Fibroblast of skin of right biceps (primary cell): Measurements from ENCODE around the gene RANBP9.

Source experiments
- DNase-seq: peaks from one replicate; pipeline ENCODE4 v3.0.0-alpha.2; 2013

RANBP9 gene

DNA sequence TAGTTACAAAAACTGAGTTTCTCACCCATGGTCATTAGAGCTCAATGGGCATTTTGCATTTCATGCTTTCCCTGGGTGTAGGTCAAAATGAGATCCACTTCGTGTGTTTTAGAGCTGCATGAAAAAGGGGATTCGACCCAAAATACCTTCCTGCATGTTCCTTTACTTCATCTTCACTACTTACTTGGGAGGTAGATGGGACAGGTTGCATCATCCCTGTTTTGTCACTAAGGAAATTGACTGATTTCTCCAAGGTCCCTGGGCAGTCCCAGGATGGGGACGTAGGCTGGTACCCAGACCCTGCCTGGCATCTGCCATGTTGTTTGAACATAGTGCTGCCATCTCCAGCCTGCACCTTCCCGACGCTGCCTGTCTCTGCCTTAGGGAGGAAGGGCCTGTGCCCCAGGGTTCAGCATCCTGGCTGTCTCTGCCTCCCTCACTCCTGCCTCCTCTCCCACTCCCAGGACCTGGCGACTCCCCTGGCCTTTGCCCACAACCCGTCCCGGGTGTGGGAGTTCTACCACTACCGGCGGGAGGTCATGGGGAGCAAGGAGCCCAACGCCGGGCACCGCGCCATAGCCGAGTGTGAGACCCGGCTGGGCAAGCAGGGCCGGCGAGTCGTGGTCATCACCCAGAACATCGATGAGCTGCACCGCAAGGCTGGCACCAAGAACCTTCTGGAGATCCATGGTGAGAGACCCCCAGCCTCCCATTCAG lies 120.3 kb downstream of the RANBP9 start:
- DNase-seq = no peak

DNA sequence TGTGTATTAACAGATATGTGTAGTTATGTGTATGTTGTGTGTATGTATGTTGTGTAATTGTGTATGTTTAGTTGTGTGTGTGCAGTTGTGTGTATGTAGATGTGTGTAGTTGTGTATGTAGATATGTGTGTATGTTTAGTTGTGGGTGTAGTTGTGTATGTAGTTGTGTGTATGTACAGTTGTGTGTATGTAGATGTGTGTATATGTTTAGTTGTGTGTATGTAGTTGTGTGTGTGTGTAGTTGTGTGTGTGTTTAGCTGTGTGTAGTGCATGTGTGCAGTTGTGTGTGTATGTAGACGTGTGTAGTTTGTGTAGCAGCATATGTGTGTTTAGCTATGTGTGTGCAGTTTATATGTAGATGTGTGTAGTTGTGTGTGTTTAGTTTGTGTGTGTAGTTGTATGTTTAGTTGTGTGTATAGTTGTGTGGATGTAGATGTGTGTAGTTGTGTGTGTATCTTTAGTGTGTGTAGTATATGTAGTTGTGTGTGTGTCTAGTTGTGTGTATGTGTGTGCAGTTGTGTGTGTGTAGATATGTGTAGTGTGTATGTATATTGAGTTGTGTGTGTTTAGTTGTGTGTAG lies 121.0 kb downstream of the RANBP9 start:
- DNase-seq = no peak

GRCh38 chr6:13589801-13590200 lies 121.8 kb downstream of the RANBP9 start:
- no peak for DNase-seq

DNA sequence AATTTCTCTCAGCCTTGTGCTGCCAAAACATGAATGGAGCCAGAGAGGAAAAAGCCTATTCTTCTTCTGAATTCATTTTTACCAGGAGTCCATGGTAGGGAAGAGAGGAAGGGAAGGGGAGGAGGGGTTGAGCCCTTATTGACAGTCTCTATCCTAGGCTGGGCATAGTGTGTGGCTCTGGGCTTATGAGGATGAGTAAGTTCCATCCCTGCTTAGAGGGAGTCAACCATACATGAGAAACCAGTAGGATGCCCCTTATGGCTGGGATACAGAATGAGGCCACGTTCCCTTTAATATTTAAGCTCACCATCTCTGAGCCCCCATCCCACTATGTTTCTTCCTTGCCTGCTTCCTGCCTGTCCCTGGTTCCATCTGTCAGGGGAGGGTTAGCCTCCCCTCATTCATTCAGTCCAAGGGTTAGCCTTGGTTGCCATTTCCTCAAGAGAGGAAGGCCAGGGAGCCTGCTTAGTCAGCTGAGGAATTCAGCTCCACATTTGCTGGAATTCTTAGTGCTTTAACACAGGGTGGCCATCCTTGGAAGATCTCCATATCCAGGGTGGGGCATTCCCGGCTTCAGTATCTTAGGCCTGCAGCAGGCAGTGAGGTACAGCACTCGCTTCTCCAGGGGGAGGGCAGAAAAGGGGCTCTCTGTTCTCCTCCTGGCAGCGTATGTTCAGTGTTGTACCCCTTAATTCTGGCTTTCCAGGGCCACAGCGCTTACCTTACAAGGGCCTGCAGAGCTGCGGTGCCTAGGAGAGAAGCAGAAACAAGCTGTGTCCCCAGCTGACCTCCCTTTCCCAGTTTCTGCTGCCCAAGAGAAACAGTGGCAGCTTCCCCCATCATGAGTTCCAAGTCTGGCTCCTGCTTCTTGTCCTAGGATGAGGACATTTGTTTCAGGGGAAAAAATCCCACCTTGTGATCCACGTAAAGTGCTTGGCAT lies 124.8 kb downstream of the RANBP9 start:
- DNase-seq = peak; percentile 38

GRCh38 chr6:13581700-13582229 lies 129.9 kb downstream of the RANBP9 start:
- DNase-seq = no peak

DNA sequence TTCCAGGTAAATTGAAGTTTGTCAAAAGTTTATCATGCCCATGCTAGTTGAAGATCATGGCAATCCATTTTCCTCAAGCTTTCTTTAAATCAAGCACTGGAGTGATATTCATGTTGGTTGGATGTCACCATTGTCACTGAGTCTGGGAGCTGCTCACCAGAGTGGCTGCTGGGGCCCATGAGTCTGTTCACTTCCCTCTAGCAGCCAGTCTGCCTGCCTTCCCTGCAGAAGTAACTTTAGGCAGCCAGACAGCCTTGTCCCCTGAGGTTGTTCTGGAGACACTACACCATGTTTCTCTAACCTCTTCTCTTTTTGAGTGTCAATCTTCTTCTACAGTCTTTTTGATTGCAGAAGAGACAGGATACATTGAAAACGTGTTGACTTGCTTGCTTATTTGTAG lies 131.7 kb downstream of the RANBP9 start:
- no peak for DNase-seq

GRCh38 chr6:13577926-13578325 lies 133.7 kb downstream of the RANBP9 start:
- no peak for DNase-seq

DNA sequence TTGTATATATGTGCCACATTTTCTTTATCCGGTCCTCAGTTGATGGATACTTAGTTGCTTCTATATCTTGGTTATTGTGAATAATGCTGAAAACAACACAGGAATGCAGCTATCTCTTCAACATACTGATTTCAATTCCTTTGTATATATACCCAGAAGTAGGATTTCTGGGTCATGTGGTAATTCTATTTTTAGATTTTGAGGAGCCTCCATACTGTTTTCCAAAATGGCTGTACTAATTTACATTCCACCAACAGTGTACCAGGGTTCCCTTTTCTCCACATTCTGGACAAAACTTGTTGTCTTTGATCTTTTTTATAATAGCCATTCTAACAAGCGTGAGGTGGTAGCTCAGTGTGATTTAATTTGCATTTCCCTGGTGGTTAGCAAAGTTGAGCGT lies 135.6 kb downstream of the RANBP9 start:
- DNase-seq = no peak

GRCh38 chr6:13575377-13575775 lies 136.3 kb downstream of the RANBP9 start:
- no peak for DNase-seq

GRCh38 chr6:13574571-13575376 lies 136.9 kb downstream of the RANBP9 start, which contains the start of gene SIRT5:
SIRT5 (plus strand) TSS chr6:13574601; CDS start chr6:13584111, 9,510 bp downstream.
- peak; percentile 80 for DNase-seq

- peak; percentile 93 for DNase-seq
These were observed 137.5 kb downstream of the RANBP9 start for GRCh38 chr6:13574149-13574570.

- DNase-seq = peak; percentile 48
These were observed 137.9 kb downstream of the RANBP9 start for GRCh38 chr6:13573669-13574110.

DNA sequence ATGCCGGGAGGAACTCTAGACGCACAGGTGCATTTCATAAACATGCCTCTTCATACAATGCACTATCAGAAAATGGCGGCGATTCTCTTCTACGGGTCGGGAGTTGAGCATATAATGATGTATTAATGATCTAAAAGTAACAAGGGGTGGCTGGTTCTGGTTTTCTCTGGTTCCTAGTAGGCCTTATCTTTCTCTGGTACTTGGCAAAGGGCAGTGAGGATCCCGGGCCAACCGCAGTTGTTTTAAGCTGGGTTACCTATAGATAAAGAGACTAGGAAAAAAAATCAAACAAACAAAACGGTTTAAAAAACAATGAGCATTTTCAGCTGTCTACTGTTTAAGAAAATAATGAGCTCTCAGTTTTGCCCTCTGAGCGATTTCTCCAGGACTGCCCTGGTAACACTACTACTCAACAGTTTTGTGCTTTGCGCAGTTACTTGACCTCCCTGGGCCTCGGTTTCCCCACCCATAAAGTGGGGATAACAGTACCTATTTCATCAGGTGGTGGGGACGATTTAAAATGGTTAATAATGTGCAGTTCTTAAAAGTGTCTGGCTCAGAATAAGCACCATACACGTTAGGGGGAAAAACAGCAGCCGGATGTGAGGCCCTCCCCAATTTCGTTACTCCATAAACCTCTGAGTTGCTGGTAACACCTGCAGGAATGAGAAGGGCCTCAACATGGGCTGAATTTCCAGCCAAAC lies 138.5 kb downstream of the RANBP9 start:
- no peak for DNase-seq

- DNase-seq = no peak
These were observed 139.4 kb downstream of the RANBP9 start for GRCh38 chr6:13572240-13572639.
